GM23338 (cell line): ENCODE data around the gene POC1B. TPM values are rescaled to one million over a fixed set of nuclear protein-coding genes. Genes with fewer than 3 reads are reported as not detected.
A peak's percentile ranks its signal among the peaks of the same experiment; 100 is the strongest.

ENCODE experiments used
- ATAC-seq: fragments of 200-7000 bp; cut with Tn5 transposase; 3 replicates; pipeline ENCODE4 v1.9.1; 2020
- DNase-seq: peaks from one replicate; pipeline ENCODE4 v3.0.0-alpha.2; 2015; ENCODE audit warnings: low spot score
- H2AFZ ChIP-seq: fragments of 200-600 bp; sonication (generic); 2 replicates; pipeline ENCODE4 v1.8.0; 2016; ENCODE audit warnings: antibody characterized with exemption, mild to moderate bottlenecking, moderate library complexity
- H3F3A ChIP-seq: fragments of 200-600 bp; sonication (generic); replicated peaks from 2 replicates; pipeline ENCODE4 v1.8.0; 2017; ENCODE audit warnings: antibody characterized with exemption, mixed run types, low read depth
- H3K27ac ChIP-seq: fragments of 200-600 bp; sonication (generic); 2 replicates; pipeline ENCODE4 v1.6.1; 2016; ENCODE audit warnings: low read depth
- H3K27me3 ChIP-seq: fragments of 200-600 bp; sonication (generic); 2 replicates; pipeline ENCODE4 v1.8.0; 2016; ENCODE audit warnings: mild to moderate bottlenecking, mixed run types, moderate library complexity; ENCODE audit not compliant: insufficient read depth
- H3K36me3 ChIP-seq: fragments of 200-600 bp; sonication (generic); 2 replicates; pipeline ENCODE4 v1.8.0; 2016; ENCODE audit warnings: mild to moderate bottlenecking; ENCODE audit not compliant: insufficient read depth
- H3K4me1 ChIP-seq: fragments of 200-600 bp; sonication (generic); 2 replicates; pipeline ENCODE4 v1.8.0; 2016; ENCODE audit warnings: mild to moderate bottlenecking, moderate library complexity; ENCODE audit not compliant: insufficient read depth
- H3K4me2 ChIP-seq: fragments of 200-600 bp; sonication (generic); 2 replicates; pipeline ENCODE4 v1.7.1; 2017; ENCODE audit warnings: mixed run types
- H3K4me3 ChIP-seq: fragments of 200-600 bp; sonication (generic); 2 replicates; pipeline ENCODE4 v1.6.1; 2016; ENCODE audit warnings: mixed run types
- H3K79me2 ChIP-seq: fragments of 200-600 bp; sonication (generic); replicated peaks from 2 replicates; pipeline ENCODE4 v1.8.0; 2017; ENCODE audit warnings: mild to moderate bottlenecking; ENCODE audit not compliant: insufficient read depth
- H3K9me2 ChIP-seq: fragments of 200-600 bp; sonication (generic); 2 replicates; pipeline ENCODE4 v1.8.0; 2017; ENCODE audit not compliant: insufficient read depth
- H4K20me1 ChIP-seq: fragments of 200-600 bp; sonication (generic); replicated peaks from 2 replicates; pipeline ENCODE4 v1.8.0; 2017; ENCODE audit warnings: mild to moderate bottlenecking; ENCODE audit not compliant: insufficient read depth
- H3K27ac Mint-ChIP-seq: 2 replicates; pipeline ENCODE4 v1.8.0; 2020; ENCODE audit warnings: inconsistent platforms, mild to moderate bottlenecking, moderate library complexity, mixed read lengths
- H3K27me3 Mint-ChIP-seq: 3 replicates; pipeline ENCODE4 v1.8.0; 2022; ENCODE audit warnings: low read depth, mild to moderate bottlenecking, moderate library complexity, mixed read lengths, inconsistent platforms; ENCODE audit not compliant: insufficient read depth, poor library complexity
- H3K36me3 Mint-ChIP-seq: 3 replicates; pipeline ENCODE4 v1.8.0; 2021; ENCODE audit warnings: low read depth, mild to moderate bottlenecking, inconsistent platforms, moderate library complexity, mixed read lengths
- H3K4me1 Mint-ChIP-seq: 3 replicates; pipeline ENCODE4 v1.8.0; 2020; ENCODE audit warnings: mild to moderate bottlenecking, inconsistent platforms, mixed read lengths
- H3K4me3 Mint-ChIP-seq: 3 replicates; pipeline ENCODE4 v1.8.0; 2021; ENCODE audit warnings: moderate library complexity, mild to moderate bottlenecking, inconsistent platforms, mixed read lengths
- H3K9me3 Mint-ChIP-seq: 3 replicates; pipeline ENCODE4 v1.8.0; 2020; ENCODE audit warnings: moderate library complexity, mild to moderate bottlenecking, inconsistent platforms, mixed read lengths
- CREB1 ChIP-seq: fragments of 250-450 bp; sonication (Bioruptor Pico); IDR thresholded peaks from 2 replicates; pipeline ENCODE4 v1.5.0; 2020; ENCODE audit warnings: low read depth, mild to moderate bottlenecking, moderate library complexity
- ETS1 ChIP-seq: IDR thresholded peaks from 2 replicates; pipeline ENCODE4 v1.6.1; 2016; ENCODE audit warnings: antibody characterized with exemption
- JUNB ChIP-seq: IDR thresholded peaks from one replicate; pipeline ENCODE4 v1.6.1; 2016; ENCODE audit warnings: antibody characterized with exemption; ENCODE audit not compliant: unreplicated experiment
- NANOG ChIP-seq: IDR thresholded peaks from 2 replicates; pipeline ENCODE4 v1.6.1; 2016; ENCODE audit warnings: antibody characterized with exemption, borderline replicate concordance
- POLR2AphosphoS5 ChIP-seq: IDR thresholded peaks from 2 replicates; pipeline ENCODE4 v1.6.1; 2016; ENCODE audit warnings: antibody characterized with exemption, low read depth
- REST ChIP-seq: IDR thresholded peaks from one replicate; pipeline ENCODE4 v1.6.1; 2018; ENCODE audit warnings: antibody characterized with exemption; ENCODE audit not compliant: unreplicated experiment
- ZNF462 ChIP-seq: fragments of 250-450 bp; sonication (Bioruptor Pico); IDR thresholded peaks from 2 replicates; pipeline ENCODE4 v1.5.0; 2020; ENCODE audit warnings: mild to moderate bottlenecking, moderate library complexity
- polyA plus RNA-seq: library from polyadenylated mRNA; unstranded; fragments of >200 nt; fragmentation: Nextera tagmentation; extraction: Ambion mirVana; gene quantifications from 2 replicates; pipeline ENCODE4 v1.2.1, GENCODE V29; 2016
- total RNA-seq: library from RNA; depleted of rRNA; stranded (reverse); fragments of >200 nt; shearing (Covaris generic); gene quantifications from 2 replicates; pipeline ENCODE4 v1.2.3, GENCODE V29; 2014

POC1B gene
- total and polyA plus RNA-seq, 2 experiments from 2014 or later = 11.8 to 17.5 TPM

- Histone ChIP-seq H3K27ac (peak overlapping the region; percentile 70; the same call in 1 of the 2 replicates), H3K4me3 (no peak overlapping the region), H2AFZ (no peak overlapping the region), H4K20me1 (no peaks in the 10 kb centered on the region), H3K36me3 (no peaks in the 10 kb centered on the region), H3K4me2 (no peak overlapping the region), H3K4me1 (peaks cover 7% of the 10 kb centered on the region), H3K79me2 (no peaks in the 10 kb centered on the region), H3K9me2 (no peaks in the 10 kb centered on the region), H3F3A (no peaks in the 10 kb centered on the region), H3K27me3 (no peaks in the 10 kb centered on the region)
- H3K4me1 Mint-ChIP-seq = peaks cover 7% of the 10 kb centered on the region
- peak; percentile 66 for ATAC-seq
- H3K9me3 Mint-ChIP-seq = no peaks in the 10 kb centered on the region
- no peaks in the 10 kb centered on the region for H3K36me3 Mint-ChIP-seq
- no peak for DNase-seq
- TF ChIP-seq ZNF462 (CRISPR knock-in tag) (peak; percentile 43; the same call in 1 of the 2 replicates), CREB1 (CRISPR knock-in tag) (no peak)
- H3K27ac Mint-ChIP-seq = peak overlapping the region; percentile 3; the same call in 1 of the 2 replicates
- H3K4me3 Mint-ChIP-seq = no peak overlapping the region
- no peaks in the 10 kb centered on the region for H3K27me3 Mint-ChIP-seq
Measured at GRCh38 chr12:89486264-89486663, 39.6 kb downstream of the POC1B start.

- Mint-ChIP-seq H3K4me1 (peaks cover 7% of the 10 kb centered on the region), H3K4me3 (no peak overlapping the region), H3K27ac (no peak overlapping the region), H3K27me3 (no peaks in the 10 kb centered on the region), H3K36me3 (no peaks in the 10 kb centered on the region), H3K9me3 (no peaks in the 10 kb centered on the region)
- Histone ChIP-seq H3K4me2 (no peak overlapping the region), H3K27me3 (no peaks in the 10 kb centered on the region), H3K79me2 (no peaks in the 10 kb centered on the region), H4K20me1 (no peaks in the 10 kb centered on the region), H3K4me3 (no peak overlapping the region), H3K9me2 (no peaks in the 10 kb centered on the region), H3K4me1 (peaks cover 7% of the 10 kb centered on the region), H3K27ac (no peak overlapping the region), H2AFZ (no peak overlapping the region), H3K36me3 (no peaks in the 10 kb centered on the region), H3F3A (no peaks in the 10 kb centered on the region)
- ATAC-seq (no peak), DNase-seq (no peak)
- TF ChIP-seq POLR2AphosphoS5 (no peak), JUNB (no peak), REST (no peak), ETS1 (no peak), NANOG (no peak)
Measured at GRCh38 chr12:89484470-89484869, 41.4 kb downstream of the POC1B start.
